ENCODE data around the gene LY6G6F. TPM values are rescaled to one million over a fixed set of nuclear protein-coding genes. Genes with fewer than 3 reads are reported as not detected.
A peak's percentile ranks its signal among the peaks of the same experiment; 100 is the strongest.

The LY6G6F gene
- total and polyA plus RNA-seq, 10 of the 15 experiments (the other 5 are each of a cell fraction or from before 2014, with no cell fraction given) = not detected

DNA sequence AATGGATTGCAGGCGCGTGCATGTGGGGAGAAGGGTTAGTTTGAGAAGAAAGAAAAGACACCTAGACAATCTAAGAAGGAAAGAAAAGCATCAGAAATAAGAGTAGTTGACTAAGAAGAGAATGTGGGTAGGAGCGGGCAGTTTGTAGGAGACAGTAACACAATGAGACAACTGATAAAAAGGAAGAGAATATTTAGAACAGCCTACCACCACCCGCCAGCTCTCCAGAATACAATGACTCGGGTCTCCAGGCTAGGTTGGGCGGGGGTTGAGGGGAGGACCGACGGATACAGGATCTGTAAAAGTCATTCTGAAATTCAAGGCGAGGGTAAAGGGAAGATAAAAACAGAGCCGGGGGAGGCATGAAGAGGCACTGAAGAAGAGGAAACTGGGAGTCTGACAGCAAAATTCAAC is 4.3 kb upstream of the LY6G6F start:
- ChIA-PET CTCF (interaction anchor here (0.6 to 1.5 kb wide), 8 partner anchors 8 to 208 kb away, joined by 3 to 10 read pairs (median 4); partner anchors contain the start of gene MSH5), SMC1A (ENCODE audit: uncharacterized antibody, unreplicated experiment) (interaction anchor here (0.7 to 3.1 kb wide), 5 partner anchors 32 to 427 kb away, joined by 3 to 18 read pairs (median 4); partner anchors contain the start of genes CLIC1, DDX39B and LY6G5B), POLR2A (interaction anchor here (0.9 to 3.2 kb wide), 11 partner anchors 35 to 196 kb away, joined by 3 to 23 read pairs (median 5); partner anchors contain the start of genes CLIC1, DDX39B, EHMT2 and GPANK1), RAD21 (ENCODE audit: unreplicated experiment) (interaction anchor here (0.8 to 1.7 kb wide), 7 partner anchors 29 to 161 kb away, joined by 3 to 8 read pairs (median 4); partner anchors contain the start of genes CLIC1 and NEU1)
- under 1% methylated on average over 10 of the region's 10 CpGs for WGBS (ENCODE audit: insufficient coverage, insufficient replicate concordance, low lambda C conversion rate, missing lambda C conversion rate)
- Histone ChIP-seq H3K4me3 (peak overlapping the region; percentile 96), H3K36me3 (ENCODE audit: control insufficient read depth in 2 of 2, insufficient read depth in 2 of 2, low read length in 1 of 2) (peaks cover 0 to 2% of the 10 kb centered on the region in 2 experiments; a peak in 2 of 4 replicates), H3K4me1 (ENCODE audit: control insufficient read depth, insufficient read depth, low read length) (peaks cover 9% of the 10 kb centered on the region; the same call in 1 of the 2 replicates), H3K27ac (ENCODE audit: control insufficient read depth, insufficient read depth) (peak overlapping the region; percentile 91), H3K9me3 (replicated peaks; ENCODE audit: control insufficient read depth, insufficient read depth, low read length) (no peaks in the 10 kb centered on the region), H2AFZ (ENCODE audit: control insufficient read depth, low read depth, low read length) (peak overlapping the region; percentile 57), H3K79me2 (ENCODE audit: control insufficient read depth, insufficient read depth, low read length) (peaks cover 17% of the 10 kb centered on the region), H3K4me2 (ENCODE audit: control insufficient read depth, insufficient read depth) (peak overlapping the region; percentile 81), H4K20me1 (ENCODE audit: control insufficient read depth, insufficient read depth) (no peaks in the 10 kb centered on the region), H3K27me3 (replicated peaks in 1 of 2; ENCODE audit: control insufficient read depth in 2 of 2, insufficient read depth in 2 of 2, low read length in 1 of 2) (no peaks in the 10 kb centered on the region), H3K9ac (ENCODE audit: control insufficient read depth, insufficient read depth, low read length) (peak overlapping the region; percentile 69)
- ATAC-seq (peak; percentile 25), FAIRE-seq (no peak), DNase-seq (ENCODE audit: low read depth, low spot score) (no peak)
- in situ Hi-C loops (cut with MboI) (no loop called here), intact Hi-C loops (cut with micrococcal nuclease; ENCODE audit: unreplicated experiment) (loop anchor here (2.0 kb wide), 1 partner anchor 36 kb away; no protein-coding TSS in a partner anchor)
- TF ChIP-seq SRF (IDR thresholded peaks at IDR 0.05; ENCODE audit: low read depth in 2 of 2, low read length in 2 of 2) (no peak), HSF1 (IDR thresholded peaks at IDR 0.05; ENCODE audit: low read depth, low read length) (no peak), MEF2A (IDR thresholded peaks at IDR 0.05; ENCODE audit: insufficient read depth, low read depth, low read length) (no peak), POU2F2 (IDR thresholded peaks at IDR 0.05; ENCODE audit: borderline replicate concordance, low read depth, low read length) (no peak), BCL3 (IDR thresholded peaks at IDR 0.05; ENCODE audit: borderline replicate concordance, insufficient read depth, low read depth, low read length, poor library complexity, severe bottlenecking) (no peak), MLLT1 (IDR thresholded peaks at IDR 0.05) (no peak), RUNX3 (IDR thresholded peaks at IDR 0.05; ENCODE audit: low read length) (no peak), ZSCAN29 (IDR thresholded peaks at IDR 0.05) (no peak), DPF2 (IDR thresholded peaks at IDR 0.05) (no peak), CBX5 (IDR thresholded peaks at IDR 0.05; ENCODE audit: low read depth) (no peak), FOS (IDR thresholded peaks at IDR 0.05; ENCODE audit: borderline replicate concordance, extremely low read depth, insufficient read length) (no peak), BMI1 (IDR thresholded peaks at IDR 0.05; ENCODE audit: borderline replicate concordance) (no peak)
- BruUV-seq (replicated peaks) = TSS peak; percentile 63

All from GM12878 (cell line).